A549 (cell line): Measurements from ENCODE around the gene FKBP1A.

Experiments
- CBX8 ChIP-seq: fragments of 200-600 bp; sonication (generic); IDR thresholded peaks from 2 replicates; pipeline ENCODE4 v1.6.1; 2016
- CHD2 ChIP-seq: fragments of 150-350 bp; IDR thresholded peaks from 2 replicates; pipeline ENCODE4 v1.6.1; 2014; ENCODE audit warnings: low read length; ENCODE audit not compliant: partially characterized antibody
- CTCF ChIP-seq: fragments of >200 bp; sonication (Bioruptor Twin); formaldehyde crosslinking; IDR thresholded peaks from 3 replicates; pipeline ENCODE4 v1.5.1; 2016
- HOXA7 ChIP-seq: fragments of 250-450 bp; sonication (Bioruptor Pico); IDR thresholded peaks from 2 replicates; pipeline ENCODE4 v1.5.0; 2020; ENCODE audit warnings: mild to moderate bottlenecking, moderate library complexity
- MYC ChIP-seq: IDR thresholded peaks from 2 replicates; pipeline ENCODE4 v1.6.1; 2012; ENCODE audit warnings: mild to moderate bottlenecking, inconsistent platforms, low read length, improper control_type of control experiment, borderline replicate concordance
- POLR2A ChIP-seq: IDR thresholded peaks from 2 replicates; pipeline ENCODE4 v1.6.1; 2012; ENCODE audit warnings: mild to moderate bottlenecking, low read length
- REST ChIP-seq: fragments of 200-600 bp; sonication (generic); IDR thresholded peaks from 2 replicates; pipeline ENCODE4 v1.6.1; 2016; ENCODE audit warnings: antibody characterized with exemption, mild to moderate bottlenecking, moderate library complexity
- TF ChIP-seq, protein P1 (sequence below): IDR thresholded peaks from 2 replicates; pipeline ENCODE4 v1.6.1; 2012

GRCh38 chr20:1377341-1377871, 15.4 kb downstream of the FKBP1A start:
- no peak for TF ChIP-seq CTCF
- no peak for TF ChIP-seq REST
- TF ChIP-seq, protein P1, sequence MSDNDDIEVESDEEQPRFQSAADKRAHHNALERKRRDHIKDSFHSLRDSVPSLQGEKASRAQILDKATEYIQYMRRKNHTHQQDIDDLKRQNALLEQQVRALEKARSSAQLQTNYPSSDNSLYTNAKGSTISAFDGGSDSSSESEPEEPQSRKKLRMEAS = no peak
- no peak for TF ChIP-seq POLR2A
- no peak for TF ChIP-seq MYC
- no peak for TF ChIP-seq CHD2
- TF ChIP-seq HOXA7 (CRISPR knock-in tag) = no peak
- no peak for TF ChIP-seq CBX8
